Nucleus accumbens (tissue), 56 donors: ENCODE data around the gene MAP1LC3A.
A peak's percentile ranks its signal among the peaks of the same experiment; 100 is the strongest.

ENCODE experiments used
- DNase-seq, 56 donors: peaks; one replicate each; lab custom pipeline; 2025; lab: John Stamatoyannopoulos, UW

Gene MAP1LC3A

DNA sequence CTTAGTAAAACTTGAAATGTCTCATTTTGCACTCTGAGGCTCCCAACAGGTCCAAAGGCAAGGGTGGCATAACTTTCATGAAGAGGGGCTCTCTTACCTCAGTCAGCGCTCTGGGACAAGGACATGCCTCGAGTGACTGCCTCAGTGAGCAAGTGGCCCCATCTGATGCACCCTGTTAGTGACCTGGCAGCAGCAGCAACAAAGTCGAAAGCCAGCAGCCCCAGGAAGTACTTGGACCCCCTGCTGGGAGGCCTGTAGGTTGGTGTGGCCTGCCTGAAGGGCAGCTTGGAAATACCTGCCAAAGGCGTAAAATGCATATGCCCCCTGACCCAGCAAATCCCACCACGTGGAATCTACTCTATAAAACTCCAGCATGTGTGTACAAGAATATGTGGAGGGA, 13.2 kb downstream of the MAP1LC3A start:
- DNase-seq = no peak

DNA sequence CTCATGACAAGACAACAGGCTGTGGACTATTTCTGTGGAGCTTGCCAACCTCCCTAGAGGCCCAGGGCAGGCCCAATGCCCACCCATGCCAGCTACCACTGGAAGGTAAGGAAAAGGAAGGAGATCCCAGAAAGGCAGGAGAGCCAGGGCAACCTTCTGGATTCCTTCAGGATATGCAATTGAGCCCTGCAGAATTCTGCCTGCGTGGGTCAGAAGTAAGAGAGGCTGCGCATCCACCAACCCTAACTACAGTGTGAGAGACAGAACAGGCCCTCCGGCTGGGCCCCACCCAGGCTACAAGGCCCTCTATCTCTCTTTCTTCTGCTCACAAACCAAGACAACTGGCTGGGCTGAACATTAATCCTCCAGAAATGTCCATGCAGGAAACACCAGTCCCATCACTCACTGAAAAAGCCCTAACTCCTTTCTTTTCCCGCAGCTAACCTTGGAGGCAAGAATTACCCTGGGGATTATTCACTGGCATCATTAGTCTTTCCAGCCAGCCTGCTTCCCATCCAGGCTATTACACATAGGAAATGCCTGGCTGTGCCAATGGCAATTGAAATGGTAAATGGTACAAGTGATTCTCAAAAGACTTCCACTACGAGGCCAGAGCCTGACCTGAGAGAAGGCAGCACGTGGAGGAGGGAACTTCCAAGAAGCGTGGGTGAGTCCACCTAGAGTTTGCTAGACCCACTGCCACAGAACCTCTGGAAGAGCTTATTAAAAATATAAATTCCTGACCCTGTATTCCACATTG, 15.2 kb downstream of the MAP1LC3A start:
- no peak for DNase-seq

DNA sequence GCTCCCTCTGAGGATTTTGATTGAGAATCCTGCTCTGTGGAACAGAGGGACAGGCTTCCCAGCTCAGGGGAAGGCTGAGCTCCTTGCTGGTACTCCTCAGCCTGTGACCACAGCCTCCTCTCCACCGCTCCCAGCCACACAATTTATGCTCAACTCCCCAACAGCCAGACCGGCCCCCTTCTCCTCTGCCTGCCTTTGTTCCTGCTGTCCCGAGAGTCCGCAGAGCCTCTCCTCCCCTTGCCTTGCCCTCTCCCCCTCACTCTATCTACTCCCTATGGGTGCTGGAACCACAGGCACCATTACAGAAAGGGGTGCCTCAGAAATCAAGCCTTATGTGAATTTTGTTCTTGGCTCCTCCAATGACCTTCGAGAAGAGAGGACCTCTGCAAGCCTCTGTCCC, 15.9 kb downstream of the MAP1LC3A start:
- DNase-seq = no peak

DNA sequence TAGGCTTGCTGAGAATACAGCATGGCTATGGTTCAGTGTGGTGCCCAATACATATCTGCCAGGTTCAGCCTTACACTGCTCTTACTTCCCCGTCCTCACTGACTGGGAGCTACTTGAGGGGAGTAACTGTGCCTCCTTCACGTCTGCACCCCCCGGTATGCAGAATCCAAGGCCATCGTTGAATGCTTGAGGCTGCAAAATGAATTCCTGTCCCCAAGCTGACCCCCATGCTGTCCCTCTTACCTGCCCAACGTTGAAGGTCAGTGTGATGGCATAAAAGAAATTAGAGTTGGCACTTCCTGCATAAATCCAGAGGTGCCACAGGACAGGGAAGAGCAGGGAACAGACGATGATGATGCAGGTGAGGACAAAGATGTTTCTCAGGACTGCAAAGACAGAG, 16.3 kb downstream of the MAP1LC3A start:
- DNase-seq = no peak

DNA sequence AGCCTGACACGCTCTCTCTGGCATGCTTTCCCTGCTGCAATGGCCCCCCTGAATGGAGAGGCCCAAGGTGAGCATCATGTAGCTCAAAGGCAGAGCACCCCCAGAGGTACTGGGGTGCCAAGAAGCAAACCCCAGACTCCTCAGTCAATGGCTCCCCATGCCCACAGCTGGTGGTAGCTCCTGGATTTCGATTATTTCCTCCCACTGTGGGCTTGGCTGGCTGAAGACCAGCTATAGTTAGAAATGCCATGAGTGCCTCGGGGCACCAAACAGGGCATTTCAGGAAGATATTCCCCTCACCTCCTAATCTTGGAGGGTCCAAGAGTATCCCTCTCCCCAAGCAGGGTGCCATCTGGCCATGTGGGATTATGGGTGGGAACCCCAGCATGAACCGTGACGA, 16.8 kb downstream of the MAP1LC3A start:
- no peak for DNase-seq

DNA sequence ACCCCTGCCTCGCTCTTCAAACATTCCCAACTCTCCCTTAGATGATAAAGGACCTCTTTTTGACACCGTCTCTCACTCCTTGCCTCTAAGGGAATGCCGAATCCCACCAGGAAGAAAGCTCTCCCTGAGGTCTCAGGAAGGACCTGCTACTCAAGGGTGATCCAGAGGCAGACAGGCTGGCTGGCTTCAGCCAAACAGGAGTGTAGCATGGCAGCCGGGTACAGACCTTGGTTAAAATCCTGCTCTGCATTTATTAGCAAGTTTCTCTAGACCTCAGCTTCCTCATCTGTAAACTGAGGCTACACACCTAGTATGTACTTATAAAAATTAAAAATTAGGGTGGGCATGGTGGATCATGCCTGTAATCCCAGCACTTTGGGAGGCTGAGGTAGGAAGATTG, 17.2 kb downstream of the MAP1LC3A start:
- DNase-seq = no peak

DNA sequence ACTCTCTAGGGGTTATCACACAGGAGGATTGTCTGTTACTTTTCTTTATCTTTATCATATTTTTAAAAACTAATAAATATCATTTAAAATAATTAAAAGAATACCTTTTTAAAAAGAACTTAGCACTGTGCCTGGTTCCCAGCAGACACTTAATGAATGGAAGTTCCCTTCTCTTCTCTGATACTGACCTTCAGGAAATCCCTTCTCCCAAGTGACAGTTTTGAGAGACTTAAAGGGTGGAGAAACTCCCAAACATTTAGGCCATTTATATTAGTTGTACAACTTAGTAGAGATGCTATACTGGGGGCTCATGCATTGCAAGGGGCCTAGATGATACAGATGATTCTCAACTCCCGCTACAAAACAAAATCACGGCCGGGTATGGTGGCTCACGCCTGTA, 18.5 kb downstream of the MAP1LC3A start:
- DNase-seq = no peak

DNA sequence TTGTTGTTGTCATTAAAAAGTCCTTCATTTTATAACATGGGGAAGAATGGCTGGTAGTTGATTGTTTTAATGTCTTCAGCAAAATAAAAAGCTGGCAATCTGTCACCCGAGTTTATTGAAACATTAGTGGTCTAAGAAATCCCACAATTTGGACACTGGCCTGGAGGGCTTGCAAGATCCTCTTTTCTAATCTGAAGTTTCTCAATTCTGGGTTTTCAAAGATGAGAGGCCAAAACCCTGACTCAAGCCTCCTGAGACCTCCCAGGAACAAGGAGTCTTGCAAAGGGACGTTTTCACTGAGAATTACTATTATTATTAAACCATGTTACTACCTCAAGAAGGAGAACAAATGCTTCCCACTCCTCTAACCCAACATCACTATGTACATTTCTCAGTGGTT, 19.5 kb downstream of the MAP1LC3A start:
- DNase-seq = no peak

DNA sequence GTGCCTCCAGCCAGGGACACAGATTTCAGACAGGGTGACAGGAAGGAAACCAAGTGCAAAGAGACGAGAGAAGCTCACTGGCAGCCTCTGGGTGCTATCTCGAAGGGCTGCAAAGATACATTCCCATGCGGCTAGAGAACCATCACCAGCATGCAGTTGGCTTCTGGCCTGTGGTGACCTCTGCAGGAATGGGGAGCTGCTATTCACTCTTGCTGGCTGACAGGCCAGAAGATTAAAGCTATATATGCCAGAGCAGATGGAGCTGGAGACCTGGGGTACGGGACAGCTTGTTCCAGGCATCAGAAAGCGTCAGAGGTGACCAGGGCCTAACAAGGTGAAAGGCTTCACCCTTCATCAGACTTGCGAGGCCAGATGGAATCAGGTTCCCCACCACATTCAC, 20.0 kb downstream of the MAP1LC3A start:
- peak in 12 of 56 donors; percentile 4 to 35 (median 20) for DNase-seq

DNA sequence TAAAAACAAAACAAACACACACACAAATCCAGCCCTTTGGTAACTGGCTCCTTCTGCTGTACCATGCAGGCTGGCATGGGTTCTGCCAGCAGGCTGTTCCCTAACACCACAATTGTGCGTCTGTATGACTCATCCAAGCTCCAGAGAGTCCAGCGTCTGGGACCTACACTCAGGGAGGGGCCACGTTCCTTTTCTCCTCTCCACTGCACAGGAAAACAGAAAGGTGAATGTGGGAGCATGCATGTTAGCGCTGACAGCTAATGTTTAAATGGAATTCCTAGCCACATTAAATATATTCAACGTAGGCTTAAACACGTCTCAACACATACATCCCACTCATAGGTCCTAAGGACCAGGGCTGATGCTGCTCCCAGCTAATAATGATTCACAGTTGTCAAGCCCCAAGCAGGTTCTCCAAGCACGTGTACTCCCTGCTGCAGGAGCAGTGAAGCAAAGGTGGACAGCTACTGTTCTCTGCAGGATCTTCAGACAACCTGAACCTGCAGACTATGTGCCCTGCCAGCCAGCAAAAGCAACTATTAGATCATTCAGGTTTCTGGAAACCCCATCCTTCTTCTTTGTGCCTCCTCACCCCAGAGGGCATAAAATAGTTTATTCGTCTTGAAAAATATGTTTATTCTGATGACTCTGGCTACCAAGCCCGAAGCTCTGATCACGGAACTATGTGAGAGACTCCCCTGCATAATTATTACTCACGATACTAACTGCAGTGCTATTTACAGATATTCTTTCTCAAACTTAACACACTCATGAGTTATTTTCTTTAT, 20.9 kb downstream of the MAP1LC3A start:
- DNase-seq = peak in 50 of 56 donors; percentile 23 to 86 (median 67)

DNA sequence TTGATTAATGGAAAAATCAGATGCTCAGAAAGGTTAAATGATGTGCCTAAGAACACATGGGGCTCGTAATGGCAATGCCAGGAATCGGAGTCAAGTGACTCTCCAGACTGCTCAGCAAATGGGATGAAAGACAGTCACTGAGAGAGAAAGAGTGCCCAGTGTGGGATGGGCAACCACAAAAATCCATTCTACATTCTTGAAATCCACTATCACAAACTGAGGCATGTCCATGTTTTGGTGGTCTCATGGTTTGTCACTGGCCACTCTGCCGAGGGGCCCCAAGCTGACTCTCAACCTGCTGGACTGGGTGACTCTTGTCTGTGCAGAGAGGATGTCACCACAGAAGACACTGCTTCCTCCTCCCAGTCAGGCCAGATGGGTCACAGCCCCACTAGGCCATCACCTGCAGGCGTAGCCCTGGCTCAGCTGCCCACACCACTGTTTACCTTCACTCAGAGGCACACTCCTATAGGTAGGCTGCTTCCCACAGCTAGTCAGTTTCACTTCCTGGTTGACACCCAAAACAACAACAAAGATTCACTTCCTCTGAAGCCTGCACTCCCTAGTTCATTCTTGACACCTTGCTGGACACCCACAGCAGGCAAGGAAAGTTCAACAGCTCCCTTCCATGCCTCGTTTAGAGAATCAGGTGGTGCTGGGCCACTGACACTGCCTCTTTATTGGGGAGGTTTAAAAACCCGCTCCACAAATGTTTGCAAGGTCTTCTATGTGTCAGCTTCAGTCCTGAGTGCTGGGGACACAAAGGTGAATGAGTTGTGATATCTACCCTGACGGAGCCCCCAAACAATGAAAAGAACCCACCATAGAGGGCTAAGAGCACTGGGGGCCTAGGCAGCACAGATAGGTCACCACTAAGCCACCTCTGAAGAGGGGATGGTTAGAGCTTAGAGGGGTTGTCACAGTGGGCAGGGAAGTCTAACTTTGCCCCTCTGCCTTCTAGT, 21.7 kb downstream of the MAP1LC3A start:
- DNase-seq = peak in 1 of 56 donors; percentile 17

DNA sequence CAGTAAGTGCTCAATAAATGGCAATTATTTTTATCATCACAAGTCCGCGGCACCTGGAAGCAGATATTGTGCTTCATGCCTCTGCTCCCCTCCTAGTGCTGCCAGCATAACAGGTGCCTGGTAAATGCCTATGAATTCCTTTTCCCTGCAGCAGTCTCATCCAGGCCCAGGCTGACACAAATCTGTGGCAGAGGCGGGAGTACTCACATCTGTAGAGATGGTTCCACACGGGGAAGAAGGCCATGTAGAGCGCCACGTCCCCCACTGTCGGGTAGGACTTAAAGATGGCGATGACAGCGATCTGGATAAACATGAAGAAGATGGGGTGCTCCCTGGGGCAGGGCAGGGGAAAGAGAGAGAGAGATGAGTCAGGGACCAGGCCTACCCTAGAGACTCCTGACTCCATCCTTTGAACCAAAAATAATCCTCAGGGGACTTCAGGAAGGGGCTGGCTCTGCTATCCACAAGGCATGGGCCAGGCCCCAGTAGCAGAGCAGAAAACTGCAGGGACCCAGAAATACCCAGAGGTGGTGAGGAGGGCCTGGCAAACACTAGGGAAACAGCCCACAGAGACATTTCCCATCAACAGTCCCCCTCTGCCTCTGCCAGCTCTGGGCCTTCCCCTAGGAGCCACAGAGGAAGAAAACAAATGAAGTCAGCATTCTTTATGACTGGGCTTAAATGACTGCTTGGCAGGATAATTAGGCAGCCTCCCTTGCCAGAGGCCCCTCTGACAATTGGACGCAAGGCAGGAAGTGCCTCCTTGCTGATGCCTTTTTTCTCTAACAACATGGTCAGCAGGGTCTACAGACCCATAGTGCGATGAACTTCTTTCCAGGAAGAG, 23.0 kb downstream of the MAP1LC3A start:
- DNase-seq = peak in 24 of 56 donors; percentile 9 to 56 (median 29)

DNA sequence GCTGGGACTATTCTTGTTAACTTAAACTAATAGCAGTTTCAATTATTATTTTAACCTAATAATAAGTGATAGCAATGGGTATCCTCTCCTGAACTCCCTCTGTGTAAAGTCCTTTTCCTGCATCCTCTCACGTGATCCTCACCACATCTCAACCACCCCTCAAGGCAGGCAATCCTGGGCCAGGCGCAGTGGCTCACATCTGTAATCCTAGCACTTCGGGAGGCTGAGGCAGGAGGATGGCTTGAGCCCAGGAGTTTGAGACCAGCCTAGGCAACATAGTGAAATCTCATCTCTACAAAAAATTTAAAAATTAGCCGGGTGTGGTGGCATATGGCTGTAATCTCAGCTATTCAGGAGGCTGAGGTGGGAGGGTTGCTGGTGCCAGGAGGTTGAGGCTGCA, 23.7 kb downstream of the MAP1LC3A start:
- no peak for DNase-seq

DNA sequence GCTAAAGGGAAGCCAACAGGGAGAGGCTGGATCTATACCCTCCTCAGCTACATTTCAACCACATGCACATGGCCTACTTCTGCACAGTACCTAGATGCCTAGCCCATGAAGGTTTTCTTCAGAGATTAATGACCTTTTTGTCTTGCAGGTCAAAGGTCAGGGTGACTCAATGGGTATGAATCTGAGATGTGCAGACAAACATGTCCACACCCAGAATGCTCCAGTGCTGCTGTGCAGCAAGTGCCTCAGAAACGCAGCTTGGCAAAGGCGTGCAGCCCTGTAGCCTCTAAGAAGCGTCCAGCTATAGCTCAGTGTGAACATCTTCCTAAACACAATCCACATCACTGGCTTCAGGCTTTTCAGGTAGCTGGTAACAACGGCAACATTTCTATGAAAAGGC, 24.4 kb downstream of the MAP1LC3A start:
- DNase-seq = no peak

DNA sequence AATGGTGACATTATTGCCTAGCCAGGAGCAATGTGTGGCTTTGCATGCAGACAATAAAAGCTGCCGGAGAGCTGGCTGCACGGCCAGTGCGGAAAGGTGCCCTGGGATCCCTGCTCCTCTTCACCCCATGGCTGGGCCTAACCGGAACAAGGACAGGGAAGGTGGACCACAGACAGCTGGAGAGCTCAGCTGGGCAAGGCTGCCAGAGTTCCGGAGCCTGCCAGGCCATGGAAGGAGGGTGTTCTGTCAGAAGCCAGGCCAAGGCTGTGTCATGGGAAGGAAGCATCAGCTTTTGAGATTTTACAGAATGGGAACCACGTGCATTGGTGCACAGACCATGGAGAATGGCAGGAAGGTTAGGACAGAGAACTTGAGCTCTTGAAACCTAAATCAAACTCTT, 25.0 kb downstream of the MAP1LC3A start:
- DNase-seq = peak in 1 of 56 donors; percentile 29

DNA sequence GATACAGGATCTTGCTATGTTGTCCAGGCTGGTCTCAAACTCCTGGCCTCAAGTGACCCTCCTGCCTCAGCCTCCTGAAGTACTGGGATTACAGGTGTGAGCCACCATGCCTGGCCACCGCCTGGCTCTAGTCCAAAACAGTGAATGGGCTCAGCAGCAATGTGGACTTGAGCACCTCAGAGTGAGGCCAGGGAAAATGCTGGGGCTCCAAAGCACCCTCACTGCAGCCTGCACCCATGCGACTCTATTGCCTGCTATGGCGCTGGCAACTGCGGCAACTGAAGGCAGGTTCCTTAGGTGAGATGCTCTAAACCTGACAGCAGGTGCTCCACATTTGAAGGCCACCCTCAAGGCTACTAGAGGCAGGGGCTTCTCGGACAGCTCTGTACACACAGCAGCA, 26.5 kb downstream of the MAP1LC3A start:
- no peak for DNase-seq

DNA sequence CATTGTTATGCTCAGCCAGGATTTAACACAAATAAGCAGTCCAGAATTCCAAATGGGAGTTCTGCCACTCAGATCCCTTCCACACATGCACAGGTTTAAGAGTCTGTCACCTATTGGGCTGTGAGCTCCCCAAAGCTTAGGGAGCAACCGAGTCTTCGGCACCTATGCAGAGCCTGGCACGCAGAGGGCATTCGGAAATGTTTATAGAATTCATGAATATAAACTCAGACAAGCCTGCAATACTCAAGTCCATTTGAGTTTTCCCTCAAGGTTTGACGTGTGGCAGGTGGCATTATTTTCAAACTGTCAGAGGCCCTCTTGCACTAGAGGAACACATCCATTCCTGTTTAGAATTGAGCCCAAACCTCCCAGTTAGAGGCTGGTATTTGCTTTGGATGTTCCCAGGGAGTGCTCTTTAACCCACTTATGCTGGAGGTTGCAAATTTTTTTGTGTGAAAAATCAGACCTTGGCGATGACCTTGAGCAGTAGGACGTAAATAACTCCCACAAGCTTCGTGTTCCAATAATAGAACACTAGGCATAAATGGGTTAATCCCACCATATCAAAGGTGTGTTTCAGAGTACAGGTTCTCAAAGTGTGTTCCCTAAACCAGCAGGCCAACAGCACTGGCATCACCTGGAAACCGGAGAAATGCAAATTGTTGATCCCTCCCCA, 28.1 kb downstream of the MAP1LC3A start:
- no peak for DNase-seq

DNA sequence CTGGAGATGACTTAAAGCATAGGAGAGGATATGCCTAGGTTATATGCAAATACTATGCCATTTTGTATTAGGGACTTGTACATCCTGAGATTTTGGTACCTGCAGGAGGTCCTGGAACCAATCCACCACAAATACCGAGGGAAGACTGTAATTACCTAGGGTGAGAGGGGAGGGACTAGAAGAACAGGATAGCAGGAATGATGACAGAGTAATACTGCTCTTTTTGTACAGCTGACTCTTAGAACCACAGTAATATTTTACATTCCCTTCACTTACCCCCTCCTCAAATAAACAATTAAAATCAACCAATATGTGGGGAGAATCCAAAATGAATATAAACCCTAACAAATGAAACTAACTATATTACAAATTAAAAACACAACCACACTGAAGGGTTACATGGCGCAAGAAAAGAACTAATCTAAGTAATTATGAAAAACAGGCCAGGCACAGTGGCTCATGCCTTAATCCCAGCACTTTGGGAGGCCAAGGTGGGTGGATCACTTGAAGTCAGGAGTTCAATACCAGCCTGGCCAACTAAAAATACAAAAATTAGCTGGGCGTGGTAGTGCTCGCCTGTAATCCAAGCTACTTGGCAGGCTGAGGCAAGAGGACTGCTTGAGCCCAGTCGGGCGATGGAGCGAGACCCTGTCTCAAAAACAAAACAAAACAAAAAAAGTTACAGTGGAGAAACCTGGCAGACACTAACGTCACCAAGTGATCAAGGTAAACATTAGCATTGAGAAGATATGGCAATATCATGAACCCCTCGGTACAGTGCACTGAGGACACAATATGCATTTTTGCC, 37.1 kb downstream of the MAP1LC3A start:
- DNase-seq = no peak
